ENCODE measurements around the gene MBNL2.

The MBNL2 gene

GRCh38 chr13:97275776-97276501 lies 53.8 kb downstream of the MBNL2 start:
- no peak for TF ChIP-seq CTCF (conservative IDR thresholded peaks at IDR 0.05; ENCODE audit: low read depth, low read length)
- Histone ChIP-seq H3K27ac (no peak overlapping the region), H3K9ac (no peak overlapping the region), H3K4me2 (no peak overlapping the region), H2AFZ (ENCODE audit: low read depth) (no peak overlapping the region), H3K4me1 (ENCODE audit: low read depth, poor library complexity, severe bottlenecking) (no peaks in the 10 kb centered on the region), H3K4me3 (IDR thresholded peaks at IDR 0.05; ENCODE audit: insufficient read depth, low read depth, low read length) (no peak overlapping the region), H4K20me1 (ENCODE audit: insufficient read depth) (no peaks in the 10 kb centered on the region), H3K36me3 (ENCODE audit: insufficient read depth) (no peaks in the 10 kb centered on the region), H3K79me2 (ENCODE audit: insufficient read depth, low read depth) (no peaks in the 10 kb centered on the region), H3K27me3 (ENCODE audit: insufficient read depth, low read depth) (no peaks in the 10 kb centered on the region)

- Histone ChIP-seq H3K4me3 (IDR thresholded peaks at IDR 0.05; ENCODE audit: insufficient read depth, low read depth, low read length) (no peak overlapping the region), H2AFZ (ENCODE audit: low read depth) (no peak overlapping the region), H3K4me2 (no peak overlapping the region), H3K27ac (no peak overlapping the region), H3K9ac (no peak overlapping the region), H4K20me1 (ENCODE audit: insufficient read depth) (no peaks in the 10 kb centered on the region), H3K36me3 (ENCODE audit: insufficient read depth) (no peaks in the 10 kb centered on the region), H3K79me2 (ENCODE audit: insufficient read depth, low read depth) (no peaks in the 10 kb centered on the region), H3K4me1 (ENCODE audit: low read depth, poor library complexity, severe bottlenecking) (no peaks in the 10 kb centered on the region), H3K27me3 (ENCODE audit: insufficient read depth, low read depth) (no peaks in the 10 kb centered on the region)
- TF ChIP-seq CTCF (conservative IDR thresholded peaks at IDR 0.05; ENCODE audit: low read depth, low read length): no peak
These were observed 54.7 kb downstream of the MBNL2 start for GRCh38 chr13:97276862-97277269.

- Histone ChIP-seq H4K20me1 (ENCODE audit: insufficient read depth) (no peaks in the 10 kb centered on the region), H2AFZ (ENCODE audit: low read depth) (no peak overlapping the region), H3K27ac (no peak overlapping the region), H3K4me1 (ENCODE audit: low read depth, poor library complexity, severe bottlenecking) (no peaks in the 10 kb centered on the region), H3K4me3 (IDR thresholded peaks at IDR 0.05; ENCODE audit: insufficient read depth, low read depth, low read length) (no peak overlapping the region), H3K36me3 (ENCODE audit: insufficient read depth) (no peaks in the 10 kb centered on the region), H3K9ac (no peak overlapping the region), H3K27me3 (ENCODE audit: insufficient read depth, low read depth) (no peaks in the 10 kb centered on the region), H3K4me2 (no peak overlapping the region), H3K79me2 (ENCODE audit: insufficient read depth, low read depth) (no peaks in the 10 kb centered on the region)
- TF ChIP-seq CTCF (conservative IDR thresholded peaks at IDR 0.05; ENCODE audit: low read depth, low read length): no peak
These were observed 56.6 kb downstream of the MBNL2 start for GRCh38 chr13:97278435-97279411.

- Histone ChIP-seq H3K79me2 (ENCODE audit: insufficient read depth, low read depth) (no peaks in the 10 kb centered on the region), H3K27ac (no peak overlapping the region), H3K4me2 (no peak overlapping the region), H3K27me3 (ENCODE audit: insufficient read depth, low read depth) (no peaks in the 10 kb centered on the region), H3K9ac (no peak overlapping the region), H3K36me3 (ENCODE audit: insufficient read depth) (no peaks in the 10 kb centered on the region), H2AFZ (ENCODE audit: low read depth) (no peak overlapping the region), H4K20me1 (ENCODE audit: insufficient read depth) (no peaks in the 10 kb centered on the region), H3K4me3 (IDR thresholded peaks at IDR 0.05; ENCODE audit: insufficient read depth, low read depth, low read length) (no peak overlapping the region), H3K4me1 (ENCODE audit: low read depth, poor library complexity, severe bottlenecking) (no peaks in the 10 kb centered on the region)
- no peak for TF ChIP-seq CTCF (conservative IDR thresholded peaks at IDR 0.05; ENCODE audit: low read depth, low read length)
These were observed 57.8 kb downstream of the MBNL2 start for GRCh38 chr13:97279913-97280312.

All from KMS-11 (cell line).